HG03095 (cell line): ENCODE data around the gene MBLAC2.

Experiments used
- ATAC-seq: cut with Tn5 transposase; IDR thresholded peaks from one replicate; pipeline ENCODE4 v1.9.1; 2021; ENCODE audit warnings: moderate library complexity; ENCODE audit not compliant: unreplicated experiment

MBLAC2 gene

GRCh38 chr5:90472783-90473395, 1.7 kb downstream of the MBLAC2 start:
- peak; percentile 7 for ATAC-seq

- no peak for ATAC-seq
Observed at GRCh38 chr5:90461288-90461687, 13.3 kb downstream of the MBLAC2 start.

- ATAC-seq: no peak
Observed at GRCh38 chr5:90446961-90447360, 27.6 kb downstream of the MBLAC2 start.

- ATAC-seq: no peak
Observed at GRCh38 chr5:90440644-90441043, 33.9 kb downstream of the MBLAC2 start.

- ATAC-seq: no peak
Observed at GRCh38 chr5:90438100-90438499, 36.5 kb downstream of the MBLAC2 start.

GRCh38 chr5:90437663-90438062, 36.9 kb downstream of the MBLAC2 start:
- ATAC-seq: no peak

- no peak for ATAC-seq
Observed at GRCh38 chr5:90434116-90434714, 40.4 kb downstream of the MBLAC2 start.

- peak; percentile 71 for ATAC-seq
Observed at GRCh38 chr5:90424245-90424644, 50.3 kb downstream of the MBLAC2 start.

GRCh38 chr5:90421136-90421535, 53.4 kb downstream of the MBLAC2 start:
- no peak for ATAC-seq

GRCh38 chr5:90418214-90418613, 56.4 kb downstream of the MBLAC2 start:
- no peak for ATAC-seq

- ATAC-seq: no peak
Observed at GRCh38 chr5:90410178-90410762, 64.3 kb downstream of the MBLAC2 start.

- ATAC-seq: peak; percentile 93
Observed at GRCh38 chr5:90409318-90410177, 65.0 kb downstream of the MBLAC2 start, which contains the start of gene CETN3. Gene CETN3 (minus strand): TSS chr5:90409756. CDS start chr5:90409661, 95 bp downstream.

- peak; percentile 1 for ATAC-seq
Observed at GRCh38 chr5:90408571-90409317, 65.8 kb downstream of the MBLAC2 start.
